ENCODE results near the gene CFAP157. TPM values are rescaled to one million over a fixed set of nuclear protein-coding genes. Genes with fewer than 3 reads are reported as not detected.

Gene CFAP157
- total RNA-seq, 2 donors from 2014 or later: 0.20 to 0.44 TPM

DNA sequence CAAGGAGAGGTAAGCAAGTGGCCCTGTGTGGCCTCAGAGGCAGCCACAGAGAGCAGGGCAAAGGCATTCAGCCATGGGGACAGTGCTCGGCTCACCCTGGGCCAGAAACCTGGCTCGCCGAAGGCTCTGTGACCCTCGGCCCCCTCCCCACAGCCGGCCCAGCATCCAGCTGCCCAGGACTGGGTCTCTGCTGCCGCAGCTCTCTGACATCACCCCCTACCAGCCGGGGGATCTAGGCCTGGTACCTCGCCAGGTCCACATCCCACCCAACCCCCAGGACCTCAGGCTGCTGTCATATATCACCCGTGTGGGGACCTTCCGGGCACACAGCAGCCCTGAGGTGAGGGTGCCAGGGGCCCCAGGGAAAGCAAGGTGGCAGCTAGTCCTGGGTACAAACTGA, 6.1 kb downstream of the CFAP157 start:
- Histone ChIP-seq H3K9me3 (ENCODE audit: control insufficient read depth, low read length) (no peaks in the 10 kb centered on the region), H3K4me1 (ENCODE audit: control insufficient read depth, insufficient read depth, low read length) (no peaks in the 10 kb centered on the region), H3K27ac (ENCODE audit: low read depth, low read length) (no peak overlapping the region), H3K27me3 (ENCODE audit: control insufficient read depth, insufficient read depth, low read length, poor library complexity, severe bottlenecking) (no peaks in the 10 kb centered on the region), H3K36me3 (ENCODE audit: control insufficient read depth, insufficient read depth, low read length) (no peaks in the 10 kb centered on the region), H3K4me3 (ENCODE audit: low read length) (no peak overlapping the region), H3K9ac (ENCODE audit: extremely low read depth, low read length, poor library complexity, severe bottlenecking) (no peak overlapping the region)
- no peak overlapping the region for H3K4me3 Mint-ChIP-seq
- H3K4me1 Mint-ChIP-seq: peaks cover 12% of the 10 kb centered on the region
- TF ChIP-seq, protein P1, sequence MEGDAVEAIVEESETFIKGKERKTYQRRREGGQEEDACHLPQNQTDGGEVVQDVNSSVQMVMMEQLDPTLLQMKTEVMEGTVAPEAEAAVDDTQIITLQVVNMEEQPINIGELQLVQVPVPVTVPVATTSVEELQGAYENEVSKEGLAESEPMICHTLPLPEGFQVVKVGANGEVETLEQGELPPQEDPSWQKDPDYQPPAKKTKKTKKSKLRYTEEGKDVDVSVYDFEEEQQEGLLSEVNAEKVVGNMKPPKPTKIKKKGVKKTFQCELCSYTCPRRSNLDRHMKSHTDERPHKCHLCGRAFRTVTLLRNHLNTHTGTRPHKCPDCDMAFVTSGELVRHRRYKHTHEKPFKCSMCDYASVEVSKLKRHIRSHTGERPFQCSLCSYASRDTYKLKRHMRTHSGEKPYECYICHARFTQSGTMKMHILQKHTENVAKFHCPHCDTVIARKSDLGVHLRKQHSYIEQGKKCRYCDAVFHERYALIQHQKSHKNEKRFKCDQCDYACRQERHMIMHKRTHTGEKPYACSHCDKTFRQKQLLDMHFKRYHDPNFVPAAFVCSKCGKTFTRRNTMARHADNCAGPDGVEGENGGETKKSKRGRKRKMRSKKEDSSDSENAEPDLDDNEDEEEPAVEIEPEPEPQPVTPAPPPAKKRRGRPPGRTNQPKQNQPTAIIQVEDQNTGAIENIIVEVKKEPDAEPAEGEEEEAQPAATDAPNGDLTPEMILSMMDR (conservative IDR thresholded peaks at IDR 0.05): no peak
- no peaks in the 10 kb centered on the region for H3K9me3 Mint-ChIP-seq
- WGBS, 2 experiments (ENCODE audit: insufficient coverage in 1 of 2, insufficient read length in 1 of 2): 80 to 95% methylated on average over 1 to 10 of the region's 10 CpGs
- peaks cover 2% of the 10 kb centered on the region for H3K27me3 Mint-ChIP-seq (ENCODE audit: insufficient read depth)
- H3K27ac Mint-ChIP-seq: no peak overlapping the region
- DNase-seq: no peak
- H3K36me3 Mint-ChIP-seq (ENCODE audit: low read depth): no peaks in the 10 kb centered on the region

DNA sequence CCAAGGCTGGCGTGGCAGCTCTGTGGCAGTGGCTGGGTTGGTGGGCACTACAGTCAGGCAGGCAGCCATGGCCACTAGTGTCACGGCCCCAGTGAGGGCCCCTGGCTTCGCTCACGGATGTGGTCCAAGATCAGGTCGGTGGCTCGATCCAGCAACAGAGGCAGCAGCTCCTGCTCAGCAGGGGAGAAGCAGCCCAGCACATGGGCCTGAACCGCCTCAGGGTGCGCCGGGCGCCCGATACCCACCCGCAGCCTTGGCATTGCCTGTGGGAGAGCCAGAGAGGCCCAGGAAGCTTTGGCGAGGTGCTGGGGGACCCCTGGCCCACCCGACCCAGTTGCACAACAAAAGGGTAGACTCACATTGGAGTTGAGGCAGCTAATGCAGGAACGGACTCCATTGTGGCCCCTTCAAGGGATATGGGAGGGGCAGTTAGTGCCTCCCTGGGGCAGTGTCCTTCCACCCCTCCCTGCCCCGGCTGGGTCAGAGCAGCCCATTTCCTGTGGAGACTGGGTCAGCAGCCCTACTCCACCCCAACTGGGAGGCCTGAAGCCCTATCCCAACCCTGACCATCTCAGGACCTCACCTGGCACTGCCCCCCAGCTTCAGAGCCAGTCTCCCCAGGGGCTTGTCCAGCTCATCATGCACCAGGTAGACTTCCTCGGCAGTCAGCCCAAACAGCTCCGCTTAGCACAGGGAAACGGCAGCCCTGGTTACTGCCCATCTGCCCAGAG, 7.4 kb downstream of the CFAP157 start:
- Mint-ChIP-seq H3K27ac (no peak overlapping the region), H3K36me3 (ENCODE audit: low read depth) (no peaks in the 10 kb centered on the region), H3K4me3 (peak overlapping the region; percentile 90), H3K4me1 (peaks cover 12% of the 10 kb centered on the region), H3K9me3 (no peaks in the 10 kb centered on the region), H3K27me3 (ENCODE audit: insufficient read depth) (peaks cover 2% of the 10 kb centered on the region)
- Histone ChIP-seq H3K9me3 (ENCODE audit: control insufficient read depth, low read length) (no peaks in the 10 kb centered on the region), H3K4me1 (ENCODE audit: control insufficient read depth, insufficient read depth, low read length) (no peaks in the 10 kb centered on the region), H3K4me3 (ENCODE audit: low read length) (no peak overlapping the region), H3K27me3 (ENCODE audit: control insufficient read depth, insufficient read depth, low read length, poor library complexity, severe bottlenecking) (no peaks in the 10 kb centered on the region), H3K9ac (ENCODE audit: extremely low read depth, low read length, poor library complexity, severe bottlenecking) (no peak overlapping the region), H3K36me3 (ENCODE audit: control insufficient read depth, insufficient read depth, low read length) (no peaks in the 10 kb centered on the region), H3K27ac (ENCODE audit: low read depth, low read length) (no peak overlapping the region)
- TF ChIP-seq, protein P1 (conservative IDR thresholded peaks at IDR 0.05): no peak
- DNase-seq: no peak
- 90 to 94% methylated on average over 12 to 19 of the region's 19 CpGs for WGBS, 2 experiments (ENCODE audit: insufficient coverage in 1 of 2, insufficient read length in 1 of 2)

DNA sequence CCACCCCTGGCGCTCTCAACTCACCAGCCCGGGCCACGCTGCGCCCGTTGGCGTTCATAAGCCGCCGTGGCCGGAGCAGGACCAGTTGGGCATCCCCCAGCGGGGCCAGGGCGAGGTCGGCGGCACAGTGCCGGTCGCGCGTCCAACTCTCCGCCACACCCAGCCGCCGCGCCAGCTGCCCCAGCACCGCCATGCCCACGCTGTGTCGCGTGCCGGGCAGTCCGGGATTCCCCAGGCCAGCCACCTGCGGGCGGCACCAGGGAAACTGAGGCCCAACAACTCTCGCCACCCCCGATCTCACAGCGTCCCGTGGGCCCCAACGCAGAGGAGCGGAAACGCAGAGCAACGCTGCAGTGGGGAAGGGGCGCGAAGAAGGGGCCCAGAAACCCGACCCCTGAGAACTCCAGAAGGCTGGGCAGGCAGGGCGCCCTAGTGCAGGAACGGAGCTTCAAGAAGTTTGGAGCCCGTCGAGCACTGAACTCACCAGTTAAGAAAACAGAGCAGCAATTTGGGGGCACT, 8.2 kb downstream of the CFAP157 start:
- Mint-ChIP-seq H3K27ac (peak overlapping the region; percentile 93), H3K9me3 (no peaks in the 10 kb centered on the region), H3K27me3 (ENCODE audit: insufficient read depth) (peaks cover 2% of the 10 kb centered on the region), H3K4me1 (peaks cover 12% of the 10 kb centered on the region), H3K36me3 (ENCODE audit: low read depth) (no peaks in the 10 kb centered on the region), H3K4me3 (peak overlapping the region; percentile 90)
- peak; percentile 59 for DNase-seq
- H3K9ac ChIP-seq (ENCODE audit: extremely low read depth, low read length, poor library complexity, severe bottlenecking): peak overlapping the region; percentile 58
- H3K4me3 ChIP-seq (ENCODE audit: low read length): peak overlapping the region; percentile 83
- H3K27ac ChIP-seq (ENCODE audit: low read depth, low read length): no peak overlapping the region
- no peaks in the 10 kb centered on the region for H3K36me3 ChIP-seq (ENCODE audit: control insufficient read depth, insufficient read depth, low read length)
- TF ChIP-seq, protein P1 (conservative IDR thresholded peaks at IDR 0.05): no peak
- no peaks in the 10 kb centered on the region for H3K4me1 ChIP-seq (ENCODE audit: control insufficient read depth, insufficient read depth, low read length)
- WGBS, 2 experiments (ENCODE audit: insufficient coverage in 1 of 2, insufficient read length in 1 of 2): 1 to 3% methylated on average over 27 to 44 of the region's 44 CpGs
- no peaks in the 10 kb centered on the region for H3K9me3 ChIP-seq (ENCODE audit: control insufficient read depth, low read length)
- H3K27me3 ChIP-seq (ENCODE audit: control insufficient read depth, insufficient read depth, low read length, poor library complexity, severe bottlenecking): no peaks in the 10 kb centered on the region
